ENCODE measurements around the gene NPPC. TPM values are rescaled to one million over a fixed set of nuclear protein-coding genes. Genes with fewer than 3 reads are reported as not detected.
"Not testable (repeated sequence)": the region's sequence is repeated elsewhere in the genome, so short reads cannot be mapped to it uniquely, and the experiment has no call there.

The NPPC gene
- total RNA-seq, 1 donor from 2014 or later = not detected

DNA sequence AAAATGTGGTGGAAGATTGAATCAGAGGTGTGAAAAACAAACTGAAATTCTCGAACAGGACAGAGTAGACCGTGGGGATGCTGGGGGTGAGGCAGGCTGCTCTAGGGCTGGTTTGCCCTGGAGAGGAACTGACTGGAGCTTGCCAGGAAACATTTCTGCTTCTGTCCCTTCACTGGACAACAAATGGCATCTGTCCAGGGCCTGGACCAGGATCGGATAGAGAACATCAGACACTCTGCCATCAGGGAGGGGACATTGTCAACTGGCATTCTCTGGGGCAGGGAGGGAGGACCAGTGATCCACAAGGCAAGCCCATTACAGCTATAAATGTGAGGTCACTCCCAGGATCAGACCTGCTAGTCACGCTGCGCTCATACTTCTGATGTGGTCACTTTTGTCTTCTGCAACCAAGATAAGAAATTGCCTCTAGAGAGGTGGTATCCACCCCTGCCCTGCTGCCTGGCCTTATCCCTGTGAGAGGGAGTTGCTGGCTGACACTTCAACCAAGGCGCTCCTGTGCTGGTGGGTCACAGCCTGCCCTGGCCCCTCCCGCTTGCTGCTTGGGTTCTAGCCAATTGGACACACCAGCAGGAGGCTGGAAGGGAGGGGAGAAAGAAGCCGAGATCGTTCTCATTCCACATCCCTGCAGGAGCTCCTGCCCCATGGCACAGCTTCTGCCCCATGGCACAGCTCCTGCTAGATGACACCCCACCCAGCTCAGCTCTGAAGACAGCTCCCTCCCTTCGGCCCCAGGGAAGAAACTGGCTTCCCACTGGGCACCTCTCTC is 8.7 kb downstream of the NPPC start:
- H3K27ac Mint-ChIP-seq (ENCODE audit: unreplicated experiment) = no peak overlapping the region
- H3K9me3 Mint-ChIP-seq (ENCODE audit: unreplicated experiment) = no peaks in the 10 kb centered on the region
- H3K4me1 Mint-ChIP-seq (ENCODE audit: unreplicated experiment) = peaks cover 12% of the 10 kb centered on the region
- peaks cover 46% of the 10 kb centered on the region for H3K27me3 Mint-ChIP-seq (ENCODE audit: unreplicated experiment)
- H3K36me3 Mint-ChIP-seq (ENCODE audit: unreplicated experiment) = no peaks in the 10 kb centered on the region
- TF ChIP-seq, protein P1, sequence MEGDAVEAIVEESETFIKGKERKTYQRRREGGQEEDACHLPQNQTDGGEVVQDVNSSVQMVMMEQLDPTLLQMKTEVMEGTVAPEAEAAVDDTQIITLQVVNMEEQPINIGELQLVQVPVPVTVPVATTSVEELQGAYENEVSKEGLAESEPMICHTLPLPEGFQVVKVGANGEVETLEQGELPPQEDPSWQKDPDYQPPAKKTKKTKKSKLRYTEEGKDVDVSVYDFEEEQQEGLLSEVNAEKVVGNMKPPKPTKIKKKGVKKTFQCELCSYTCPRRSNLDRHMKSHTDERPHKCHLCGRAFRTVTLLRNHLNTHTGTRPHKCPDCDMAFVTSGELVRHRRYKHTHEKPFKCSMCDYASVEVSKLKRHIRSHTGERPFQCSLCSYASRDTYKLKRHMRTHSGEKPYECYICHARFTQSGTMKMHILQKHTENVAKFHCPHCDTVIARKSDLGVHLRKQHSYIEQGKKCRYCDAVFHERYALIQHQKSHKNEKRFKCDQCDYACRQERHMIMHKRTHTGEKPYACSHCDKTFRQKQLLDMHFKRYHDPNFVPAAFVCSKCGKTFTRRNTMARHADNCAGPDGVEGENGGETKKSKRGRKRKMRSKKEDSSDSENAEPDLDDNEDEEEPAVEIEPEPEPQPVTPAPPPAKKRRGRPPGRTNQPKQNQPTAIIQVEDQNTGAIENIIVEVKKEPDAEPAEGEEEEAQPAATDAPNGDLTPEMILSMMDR (IDR thresholded peaks at IDR 0.05) = no peak
- no peak overlapping the region for H3K4me3 Mint-ChIP-seq (ENCODE audit: unreplicated experiment)
- DNase-seq (ENCODE audit: extremely low spot score, unreplicated experiment) = no peak

DNA sequence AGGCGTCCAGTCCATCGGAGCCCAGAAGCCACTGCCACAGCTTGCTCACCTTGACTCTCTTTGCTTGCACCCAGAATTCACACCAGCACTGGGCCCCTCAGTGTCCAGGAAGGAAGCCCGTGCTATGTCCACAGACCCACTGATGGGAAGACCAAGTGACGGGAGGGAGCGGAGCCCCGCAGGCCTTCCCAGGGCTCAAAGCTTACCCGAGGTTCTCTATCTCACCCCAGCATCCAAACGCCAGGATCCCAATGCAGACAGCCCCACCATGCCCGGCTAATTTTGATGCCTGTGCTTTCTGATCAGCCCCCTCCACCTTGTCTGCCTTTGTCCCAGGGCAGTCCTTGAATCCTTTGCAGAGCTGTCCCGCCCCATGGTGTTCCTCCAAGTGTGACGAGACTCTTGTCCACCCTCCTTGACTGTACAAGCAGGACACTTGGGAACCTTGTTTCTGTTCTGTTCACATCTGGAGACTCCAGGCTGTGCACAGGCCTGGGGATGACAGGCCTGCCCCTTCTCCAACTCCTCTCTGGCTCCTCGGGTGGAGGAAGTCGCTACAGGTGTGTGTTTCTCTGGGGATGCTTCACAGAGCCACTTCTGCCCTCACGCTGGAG is 12.0 kb downstream of the NPPC start:
- no peak for DNase-seq (ENCODE audit: extremely low spot score, unreplicated experiment)
- H3K4me1 Mint-ChIP-seq (ENCODE audit: unreplicated experiment) = peaks cover 12% of the 10 kb centered on the region
- H3K27me3 Mint-ChIP-seq (ENCODE audit: unreplicated experiment) = peaks cover 41% of the 10 kb centered on the region
- no peak overlapping the region for H3K4me3 Mint-ChIP-seq (ENCODE audit: unreplicated experiment)
- H3K9me3 Mint-ChIP-seq (ENCODE audit: unreplicated experiment) = no peaks in the 10 kb centered on the region
- H3K27ac Mint-ChIP-seq (ENCODE audit: unreplicated experiment) = no peak overlapping the region
- TF ChIP-seq, protein P1 (IDR thresholded peaks at IDR 0.05) = no peak
- H3K36me3 Mint-ChIP-seq (ENCODE audit: unreplicated experiment) = no peaks in the 10 kb centered on the region

DNA sequence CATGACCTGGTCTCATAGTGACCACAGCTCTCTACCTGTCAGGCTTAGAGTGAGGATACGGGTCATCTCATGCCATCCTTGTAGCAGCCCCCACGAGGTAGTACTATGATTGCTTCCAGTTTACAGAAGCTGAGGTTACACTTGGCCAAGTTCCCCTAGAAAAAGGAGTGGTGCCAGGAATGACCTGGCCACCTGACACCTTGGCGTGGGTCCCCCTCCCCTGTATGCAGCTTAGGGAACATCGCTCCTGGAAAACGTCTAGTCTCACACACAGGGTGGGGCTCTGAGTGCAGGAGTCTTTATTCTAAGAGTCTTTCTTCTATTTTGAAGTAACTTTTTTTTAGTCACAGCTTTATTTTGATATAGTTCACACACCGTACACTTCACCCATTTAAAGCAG is 14.8 kb downstream of the NPPC start:
- H3K36me3 Mint-ChIP-seq (ENCODE audit: unreplicated experiment) = no peaks in the 10 kb centered on the region
- no peak for DNase-seq (ENCODE audit: extremely low spot score, unreplicated experiment)
- H3K9me3 Mint-ChIP-seq (ENCODE audit: unreplicated experiment) = no peaks in the 10 kb centered on the region

DNA sequence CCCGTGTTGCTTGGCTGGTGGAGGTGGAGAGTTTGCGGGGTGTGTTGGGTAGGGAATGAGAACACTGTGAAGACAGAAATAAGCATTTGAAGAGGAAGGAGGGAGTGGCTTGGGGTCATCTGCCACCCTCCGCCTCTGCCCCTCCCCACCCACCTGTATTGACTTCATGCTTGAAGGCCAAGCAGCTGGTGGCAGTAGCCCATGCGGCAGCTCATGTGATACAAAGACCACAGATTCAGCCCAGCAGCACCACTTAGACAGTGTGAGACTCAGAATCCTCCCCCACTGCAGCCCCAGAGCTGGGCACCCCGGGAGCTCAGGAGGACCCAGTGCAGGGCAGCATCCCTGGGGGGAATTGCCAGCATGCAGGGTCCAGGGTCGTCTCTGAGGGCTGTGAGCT is 15.4 kb downstream of the NPPC start:
- H3K36me3 Mint-ChIP-seq (ENCODE audit: unreplicated experiment) = no peaks in the 10 kb centered on the region
- no peaks in the 10 kb centered on the region for H3K4me1 Mint-ChIP-seq (ENCODE audit: unreplicated experiment)
- no peaks in the 10 kb centered on the region for H3K9me3 Mint-ChIP-seq (ENCODE audit: unreplicated experiment)
- H3K27me3 Mint-ChIP-seq (ENCODE audit: unreplicated experiment) = peaks cover 27% of the 10 kb centered on the region
- TF ChIP-seq, protein P1 (IDR thresholded peaks at IDR 0.05) = no peak
- no peak overlapping the region for H3K4me3 Mint-ChIP-seq (ENCODE audit: unreplicated experiment)
- DNase-seq (ENCODE audit: extremely low spot score, unreplicated experiment) = no peak
- H3K27ac Mint-ChIP-seq (ENCODE audit: unreplicated experiment) = no peak overlapping the region

More for the DNA sequence above, 14.8 kb downstream of the NPPC start:
- H3K4me1 Mint-ChIP-seq (ENCODE audit: unreplicated experiment) = no peaks in the 10 kb centered on the region
- peaks cover 29% of the 10 kb centered on the region for H3K27me3 Mint-ChIP-seq (ENCODE audit: unreplicated experiment)
- H3K27ac Mint-ChIP-seq (ENCODE audit: unreplicated experiment) = no peak overlapping the region
- H3K4me3 Mint-ChIP-seq (ENCODE audit: unreplicated experiment) = no peak overlapping the region
- TF ChIP-seq, protein P1 (IDR thresholded peaks at IDR 0.05) = no peak

DNA sequence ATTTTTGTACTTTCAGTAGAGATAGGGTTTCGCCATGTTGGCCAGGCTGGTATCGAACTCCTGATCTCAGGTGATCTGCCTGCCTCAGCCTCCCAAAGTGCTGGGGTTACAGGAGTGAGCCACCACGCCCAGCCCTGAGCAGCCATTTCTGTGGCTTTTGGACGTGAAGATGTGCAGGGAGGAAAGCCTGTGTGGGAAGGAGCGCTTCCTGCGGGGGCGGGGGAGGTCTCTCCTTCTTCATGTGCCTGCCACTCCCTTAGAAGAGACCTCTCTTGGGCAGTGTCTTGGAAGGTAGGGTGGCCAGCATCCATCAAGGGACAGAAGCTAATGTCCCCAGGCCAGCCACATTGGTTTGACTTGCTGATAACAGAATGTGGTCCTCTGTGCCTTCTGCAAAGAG is 16.0 kb downstream of the NPPC start:
- not testable (repeated sequence) for DNase-seq (ENCODE audit: extremely low spot score, unreplicated experiment); H3K9me3 Mint-ChIP-seq (ENCODE audit: unreplicated experiment); H3K36me3 Mint-ChIP-seq (ENCODE audit: unreplicated experiment); H3K27ac Mint-ChIP-seq (ENCODE audit: unreplicated experiment); H3K4me3 Mint-ChIP-seq (ENCODE audit: unreplicated experiment); H3K4me1 Mint-ChIP-seq (ENCODE audit: unreplicated experiment)
- peaks cover 23% of the 10 kb centered on the region for H3K27me3 Mint-ChIP-seq (ENCODE audit: unreplicated experiment)

Data from osteocyte (in vitro differentiated cells).